GM13977 (cell line): ENCODE measurements around the gene AZI2.

Experiments used
- DNase-seq: peaks from one replicate; pipeline ENCODE4 v3.0.0; 2012; ENCODE audit warnings: low spot score
- CTCF ChIP-seq: IDR thresholded peaks from 2 replicates; pipeline ENCODE4 v1.5.1; 2012; ENCODE audit warnings: mild to moderate bottlenecking, control low read depth; ENCODE audit not compliant: insufficient read depth; ENCODE audit errors: extremely low read depth, missing control alignments
- in situ Hi-C: fragments of 300-500 bp; cut with MboI; formaldehyde crosslinking; loops from one replicate; pipeline ENCODE4 v1.12.0; 2022; ENCODE audit warnings: low sequenced_read_pairs, low pct_unique_long_range_greater_than_20kb, mixed read lengths, inconsistent platforms; ENCODE audit not compliant: unreplicated experiment

Gene AZI2

GRCh38 chr3:28294667-28295413, 53.8 kb downstream of the AZI2 start:
- no peak for DNase-seq
- in situ Hi-C loops = no loop called here
- no peak for TF ChIP-seq CTCF

- no peak for DNase-seq
- in situ Hi-C loops = no loop called here
- no peak for TF ChIP-seq CTCF
Observed at GRCh38 chr3:28292622-28293021, 56.0 kb downstream of the AZI2 start.

- in situ Hi-C loops = no loop called here
- no peak for DNase-seq
- no peak for TF ChIP-seq CTCF
Observed at GRCh38 chr3:28291577-28291976, 57.0 kb downstream of the AZI2 start.

GRCh38 chr3:28290863-28291300, 57.7 kb downstream of the AZI2 start:
- TF ChIP-seq CTCF = no peak
- in situ Hi-C loops = no loop called here
- no peak for DNase-seq

- TF ChIP-seq CTCF = no peak
- in situ Hi-C loops = no loop called here
- DNase-seq = no peak
Observed at GRCh38 chr3:28287046-28287445, 61.6 kb downstream of the AZI2 start.

- peak; percentile 57 for TF ChIP-seq CTCF
- peak; percentile 14 for DNase-seq
- in situ Hi-C loops = no loop called here
Observed at GRCh38 chr3:28286595-28286994, 62.0 kb downstream of the AZI2 start.
